HG03045 (cell line): ENCODE measurements around the gene LRPPRC.

ENCODE experiments used
- ATAC-seq: cut with Tn5 transposase; IDR thresholded peaks from one replicate; pipeline ENCODE4 v1.9.1; 2021; ENCODE audit warnings: mild to moderate bottlenecking, moderate library complexity; ENCODE audit not compliant: unreplicated experiment

Gene LRPPRC

GRCh38 chr2:43980902-43981301, 14.9 kb downstream of the LRPPRC start:
- ATAC-seq: no peak

GRCh38 chr2:43977677-43978375, 18.0 kb downstream of the LRPPRC start:
- no peak for ATAC-seq

- no peak for ATAC-seq
These were observed 34.9 kb downstream of the LRPPRC start for GRCh38 chr2:43960921-43961320.

GRCh38 chr2:43958397-43959275, 37.2 kb downstream of the LRPPRC start:
- ATAC-seq: no peak

GRCh38 chr2:43950383-43951008, 45.3 kb downstream of the LRPPRC start:
- ATAC-seq: no peak

- ATAC-seq: no peak
These were observed 47.4 kb downstream of the LRPPRC start for GRCh38 chr2:43948370-43948769.

- no peak for ATAC-seq
These were observed 49.1 kb downstream of the LRPPRC start for GRCh38 chr2:43946685-43947084.

- no peak for ATAC-seq
These were observed 50.4 kb downstream of the LRPPRC start for GRCh38 chr2:43945439-43945838.

- ATAC-seq: no peak
These were observed 50.9 kb downstream of the LRPPRC start for GRCh38 chr2:43944915-43945314.

GRCh38 chr2:43943809-43944452, 51.9 kb downstream of the LRPPRC start:
- no peak for ATAC-seq

GRCh38 chr2:43943323-43943722, 52.5 kb downstream of the LRPPRC start:
- ATAC-seq: no peak

- ATAC-seq: no peak
These were observed 52.9 kb downstream of the LRPPRC start for GRCh38 chr2:43942881-43943280.

- no peak for ATAC-seq
These were observed 53.8 kb downstream of the LRPPRC start for GRCh38 chr2:43941966-43942365.

GRCh38 chr2:43941359-43941758, 54.4 kb downstream of the LRPPRC start:
- no peak for ATAC-seq

- no peak for ATAC-seq
These were observed 56.0 kb downstream of the LRPPRC start for GRCh38 chr2:43939695-43940256.

- no peak for ATAC-seq
These were observed 58.4 kb downstream of the LRPPRC start for GRCh38 chr2:43937269-43937820.

- ATAC-seq: no peak
These were observed 61.2 kb downstream of the LRPPRC start for GRCh38 chr2:43934567-43934966.

GRCh38 chr2:43931293-43931692, 64.5 kb downstream of the LRPPRC start:
- ATAC-seq: no peak

- no peak for ATAC-seq
These were observed 68.3 kb downstream of the LRPPRC start for GRCh38 chr2:43927442-43927841.

- ATAC-seq: no peak
These were observed 70.4 kb downstream of the LRPPRC start for GRCh38 chr2:43925431-43925830.

GRCh38 chr2:43924463-43924862, 71.3 kb downstream of the LRPPRC start:
- no peak for ATAC-seq
